Stimulated activated CD8-positive, alpha-beta memory T cell treated with anti-CD3 and anti-CD28 coated beads, Interleukin-7, amount 100 ng/mL, for 48 hours (primary cell): Measurements from ENCODE around the gene C5AR1.
"Not testable (repeated sequence)": the region's sequence is repeated elsewhere in the genome, so short reads cannot be mapped to it uniquely, and the experiment has no call there.

Experiments
- DNase-seq, 2 donors: peaks; one replicate each; pipeline ENCODE4 v3.0.0-alpha.2; 2020; ENCODE audit warnings: low read depth in 1 of 2; ENCODE audit errors: extremely low read depth in 1 of 2

The C5AR1 gene

DNA sequence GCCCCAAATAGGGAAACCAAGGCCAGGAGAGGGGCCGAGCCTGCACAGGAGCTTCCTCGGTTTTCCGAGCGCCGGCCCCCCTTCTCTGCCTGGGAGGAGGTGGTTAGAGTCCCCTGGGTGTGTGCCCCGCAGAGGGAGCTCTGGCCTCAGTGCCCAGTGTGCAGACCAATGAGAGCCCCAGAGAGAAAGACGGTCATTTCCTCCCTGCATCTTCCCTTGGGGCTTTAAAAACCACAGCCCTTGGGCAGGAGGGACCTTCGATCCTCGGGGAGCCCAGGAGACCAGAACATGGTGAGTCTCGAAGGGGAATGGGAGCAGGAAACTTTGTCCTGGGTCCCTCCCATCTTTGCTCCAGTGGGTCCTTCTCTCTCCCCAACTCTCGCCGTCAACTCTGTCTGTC is at the start of gene C5AR1:
Gene C5AR1, plus strand, starts transcription at position 254 of the 400 bp plus-strand sequence. Its CDS starts 35 bp downstream, at position 289.
- DNase-seq: no peak

GRCh38 chr19:47260476-47260875 is 49.2 kb upstream of the C5AR1 start:
- no peak for DNase-seq

GRCh38 chr19:47261946-47262793 is 47.5 kb upstream of the C5AR1 start:
- DNase-seq: not testable (repeated sequence)

- DNase-seq: no peak
These were observed 45.0 kb upstream of the C5AR1 start for GRCh38 chr19:47264629-47265028.

DNA sequence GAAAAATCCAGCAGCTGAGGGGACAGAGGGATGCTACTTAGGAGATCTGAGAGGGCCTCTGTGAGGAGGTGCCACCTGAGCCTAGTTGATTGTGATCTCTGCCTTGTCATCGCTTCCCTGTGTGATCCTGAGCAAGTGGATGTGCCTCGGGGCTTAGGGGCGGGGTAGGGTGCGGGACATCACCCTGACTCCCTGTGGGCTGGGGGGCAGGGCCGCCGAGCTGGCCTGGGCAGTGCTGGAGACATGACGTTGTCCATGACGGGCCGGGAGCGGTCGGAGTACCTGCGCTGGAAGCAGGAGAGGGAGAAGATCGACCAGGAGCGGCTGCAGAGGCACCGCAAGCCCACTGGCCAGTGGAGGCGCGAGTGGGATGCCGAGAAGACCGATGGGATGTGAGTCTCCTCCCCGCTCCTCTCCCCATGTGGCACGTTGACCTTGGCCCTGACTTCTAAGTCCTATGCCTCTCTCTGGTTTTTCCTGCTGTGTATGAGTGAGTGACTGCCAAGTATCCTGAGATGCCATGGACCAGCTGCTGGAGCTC is 43.2 kb upstream of the C5AR1 start:
- DNase-seq: no peak

DNA sequence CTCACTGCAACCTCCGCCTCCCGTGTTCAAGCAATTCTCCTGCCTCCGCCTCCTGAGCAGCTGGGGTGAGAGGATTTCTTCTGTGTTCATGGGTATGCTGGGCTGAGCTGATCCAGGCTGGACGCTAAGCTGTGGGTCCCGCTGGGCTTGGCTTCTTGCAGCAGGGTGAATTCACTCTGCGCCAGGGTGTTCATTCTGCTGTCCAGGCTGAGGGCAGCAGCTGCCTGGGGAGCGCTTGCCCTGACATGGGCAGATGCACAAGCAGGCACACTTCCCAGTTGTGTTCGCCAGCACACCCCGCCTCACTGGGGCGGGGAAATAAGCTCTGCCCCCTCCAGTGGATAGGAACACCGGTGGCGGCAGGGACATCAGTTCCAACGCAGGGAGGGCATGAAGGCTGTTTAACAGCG is 42.3 kb upstream of the C5AR1 start:
- no peak for DNase-seq

- DNase-seq: no peak
These were observed 41.6 kb upstream of the C5AR1 start for GRCh38 chr19:47268028-47268427.

GRCh38 chr19:47269596-47269995 is 40.1 kb upstream of the C5AR1 start:
- DNase-seq: no peak

DNA sequence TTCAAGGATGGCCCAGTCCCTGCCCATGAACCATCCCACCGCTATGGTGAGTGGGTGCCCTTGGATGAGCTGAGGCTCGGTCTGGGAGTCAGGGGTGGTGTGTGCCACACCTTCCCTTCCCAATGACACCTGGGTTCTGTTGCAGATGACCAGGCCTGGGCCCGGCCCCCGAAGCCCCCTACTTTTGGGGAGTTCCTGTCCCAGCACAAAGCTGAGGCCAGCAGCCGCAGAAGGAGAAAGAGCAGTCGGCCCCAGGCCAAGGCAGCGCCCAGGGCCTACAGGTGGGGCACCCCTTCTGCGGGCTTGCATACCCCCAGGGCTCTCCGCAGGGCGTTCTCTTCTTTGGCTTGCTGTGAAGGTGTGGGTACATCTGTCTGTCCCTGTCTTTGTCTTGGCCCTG is 39.3 kb upstream of the C5AR1 start:
- DNase-seq: no peak

DNA sequence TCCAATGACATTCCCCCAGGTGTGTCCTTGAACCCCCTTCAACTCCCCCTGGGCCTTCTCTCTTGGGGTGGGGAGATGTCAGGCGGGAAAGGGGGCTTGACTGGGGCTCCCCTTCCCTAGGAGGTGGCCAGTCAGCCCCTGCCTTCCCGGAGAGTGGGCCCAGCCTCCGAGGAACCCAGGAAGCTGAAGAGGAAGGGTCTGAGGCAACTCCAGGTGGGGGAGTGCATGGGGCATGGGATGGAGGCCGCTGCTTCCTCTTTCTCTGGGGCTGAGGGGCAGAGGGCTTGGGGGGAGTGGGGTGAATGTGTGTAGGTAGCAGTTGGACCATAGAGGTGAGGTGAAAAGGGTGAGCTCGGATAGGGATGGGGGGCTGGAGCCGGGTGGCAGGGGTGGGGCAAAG is 37.7 kb upstream of the C5AR1 start:
- DNase-seq: no peak

GRCh38 chr19:47272448-47273312 is 37.0 kb upstream of the C5AR1 start:
- DNase-seq: no peak

- peak; percentile 79 to 89 for DNase-seq
These were observed 36.2 kb upstream of the C5AR1 start for GRCh38 chr19:47273313-47274070.

- DNase-seq: peak; percentile 98
These were observed 35.4 kb upstream of the C5AR1 start, which contains the start of gene INAFM1 for GRCh38 chr19:47274071-47274890. TSS of gene INAFM1 (plus strand) at chr19:47274885. CDS start at chr19:47274920, 35 bp downstream.

GRCh38 chr19:47274891-47275761 is 34.5 kb upstream of the C5AR1 start:
- no peak for DNase-seq

- no peak for DNase-seq
These were observed 33.7 kb upstream of the C5AR1 start for GRCh38 chr19:47275791-47276461.

DNA sequence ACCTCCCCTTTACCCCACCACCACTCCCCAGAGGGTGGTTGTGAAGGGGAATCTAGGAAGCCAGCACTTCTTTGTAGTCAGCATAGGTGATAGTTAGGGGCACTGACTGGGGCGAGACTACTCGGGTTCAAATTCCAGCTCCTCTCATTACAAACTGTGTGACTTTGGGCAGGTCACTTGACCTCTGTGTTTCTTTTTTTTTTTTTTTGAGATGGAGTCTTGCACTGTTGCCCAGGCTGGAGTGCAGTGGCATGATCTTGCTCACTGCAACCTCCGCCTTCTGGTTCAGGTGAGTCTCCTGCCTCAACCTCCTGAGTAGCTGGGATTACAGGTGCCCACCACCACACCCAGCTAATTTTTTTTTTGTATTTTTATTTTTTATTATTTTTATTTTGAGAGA is 33.1 kb upstream of the C5AR1 start:
- DNase-seq: not testable (repeated sequence)

- DNase-seq: peak in 1 of 2 donors; percentile 47
These were observed 29.4 kb upstream of the C5AR1 start for GRCh38 chr19:47280183-47280797.
